ENCODE data around the gene JMJD4. TPM values are rescaled to one million over a fixed set of nuclear protein-coding genes. Genes with fewer than 3 reads are reported as not detected.

The JMJD4 gene
- total RNA-seq, 5 donors from 2014 or later (not counting 1 experiment from before 2014, with no cell fraction given): 10.8 to 35.1 (median 33.5) TPM

DNA sequence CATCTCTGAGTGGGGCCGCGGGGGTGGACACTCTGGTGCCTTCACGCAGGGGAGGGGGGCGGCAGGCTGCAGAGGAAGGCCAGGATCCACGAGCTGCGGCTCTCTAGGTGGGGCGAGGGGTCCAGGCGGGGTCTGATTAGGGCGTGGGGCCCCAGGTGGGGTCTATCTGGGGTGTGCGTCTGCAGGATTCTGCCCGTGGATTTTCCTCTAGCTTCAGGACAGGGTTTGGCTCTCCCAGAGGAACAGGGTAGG, 6.3 kb downstream of the JMJD4 start:
- CTCF ChIA-PET: no interaction called here
- peaks cover 35 to 39% (median 35%) of the 10 kb centered on the region in 3 donors for H3K4me1 Mint-ChIP-seq
- 9% methylated on average over 11 of the region's 11 CpGs for WGBS (ENCODE audit: insufficient coverage)
- H3K4me3 ChIP-seq (ENCODE audit: control insufficient read depth in 1 of 2, extremely low read depth in 1 of 2, low read length in 1 of 2): peak overlapping the region; percentile 69 to 70
- POLR2A ChIA-PET: no interaction called here
- H3K9me3 ChIP-seq: no peaks in the 10 kb centered on the region
- H3K27me3 Mint-ChIP-seq: no peaks in the 10 kb centered on the region
- peaks cover 7 to 12% of the 10 kb centered on the region in 2 donors for H3K36me3 ChIP-seq (ENCODE audit: control insufficient read depth in 2 of 2, extremely low read depth in 1 of 2, insufficient read depth in 1 of 2, low read length in 1 of 2)
- peak overlapping the region; percentile 71 to 85 (median 81) for H3K4me3 Mint-ChIP-seq
- DNase-seq (no peak), ATAC-seq (replicated peaks in 1 of 4) (peak; percentile 17 to 38 (median 22))
- H3K27me3 ChIP-seq (replicated peaks in 1 of 2; ENCODE audit: control insufficient read depth in 2 of 2, extremely low read depth in 1 of 2, insufficient read depth in 2 of 2, low read length in 1 of 2): peaks cover 0 to 2% of the 10 kb centered on the region in 2 experiments
- no peaks in the 10 kb centered on the region for H3K36me3 Mint-ChIP-seq
- peaks cover 2 to 35% of the 10 kb centered on the region in 2 experiments for H3K4me1 ChIP-seq (ENCODE audit: control insufficient read depth in 1 of 2, extremely low read depth in 1 of 2, insufficient read depth in 2 of 2, low read length in 2 of 2)
- peak overlapping the region; percentile 31 for H3K27ac ChIP-seq (ENCODE audit: low read length)
- H3K27ac Mint-ChIP-seq: peak overlapping the region; percentile 46 to 79
- H3K9me3 Mint-ChIP-seq: peaks cover 0 to 6% (median 0%) of the 10 kb centered on the region in 3 donors

DNA sequence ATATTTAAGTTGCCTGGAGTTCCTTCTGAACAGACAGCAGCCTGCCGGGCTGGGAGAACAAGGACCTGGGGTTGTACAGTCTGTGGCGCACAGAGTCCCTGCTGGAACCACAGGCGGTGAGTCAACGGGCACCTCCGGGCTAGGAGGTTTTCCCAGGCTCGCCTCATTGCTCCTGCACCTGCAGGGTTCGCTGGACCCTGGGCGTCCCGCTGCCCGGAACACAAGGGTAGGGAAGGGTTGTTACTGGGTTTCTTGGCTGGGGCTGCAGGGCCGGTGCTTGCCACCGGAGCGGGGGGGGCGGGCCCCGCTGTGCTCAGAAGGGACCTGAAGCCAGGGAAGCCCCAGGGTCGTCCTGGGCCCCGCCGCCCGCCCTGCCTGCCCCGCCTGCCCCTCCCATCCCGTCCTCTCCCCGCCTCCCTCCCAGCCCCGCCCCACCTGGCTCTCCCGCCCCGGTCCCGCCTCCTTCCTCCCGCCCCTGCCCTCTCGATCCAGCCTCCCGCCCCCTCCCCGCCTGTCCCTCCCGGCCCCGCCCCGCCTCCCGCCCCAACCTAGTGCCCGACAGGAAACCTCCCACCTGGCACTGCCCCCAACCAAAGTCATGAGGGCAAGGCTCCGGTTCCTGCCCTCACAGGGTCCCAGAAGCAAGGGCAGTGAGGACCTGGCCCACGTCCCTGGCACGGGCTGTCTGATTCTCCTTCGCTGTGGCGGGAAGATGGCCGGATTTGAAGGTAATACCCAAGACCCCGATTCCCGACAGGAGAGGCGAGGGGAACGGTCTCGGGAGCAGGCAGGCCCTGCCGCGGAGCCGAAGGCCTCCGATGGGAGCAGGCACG, 6.8 kb downstream of the JMJD4 start:
- WGBS (ENCODE audit: insufficient coverage): under 1% methylated on average over 29 of the region's 51 CpGs
- Histone ChIP-seq H3K4me3 (ENCODE audit: control insufficient read depth in 1 of 2, extremely low read depth in 1 of 2, low read length in 1 of 2) (peak overlapping the region; percentile 69 to 70), H3K4me1 (ENCODE audit: control insufficient read depth in 1 of 2, extremely low read depth in 1 of 2, insufficient read depth in 2 of 2, low read length in 2 of 2) (peaks cover 2 to 30% of the 10 kb centered on the region in 2 experiments), H3K27ac (ENCODE audit: low read length) (peak overlapping the region; percentile 31), H3K36me3 (ENCODE audit: control insufficient read depth in 2 of 2, extremely low read depth in 1 of 2, insufficient read depth in 1 of 2, low read length in 1 of 2) (peaks cover 7 to 12% of the 10 kb centered on the region in 2 donors), H3K9me3 (no peaks in the 10 kb centered on the region), H3K27me3 (replicated peaks in 1 of 2; ENCODE audit: control insufficient read depth in 2 of 2, extremely low read depth in 1 of 2, insufficient read depth in 2 of 2, low read length in 1 of 2) (peaks cover 0 to 2% of the 10 kb centered on the region in 2 experiments)
- H3K27me3 Mint-ChIP-seq: peaks cover 0 to under 1% of the 10 kb centered on the region in 2 donors
- ATAC-seq (replicated peaks in 1 of 4) (peak; percentile 59 to 73 (median 66)), DNase-seq (peak in 31 of 35 experiments; percentile 29 to 74 (median 50))
- H3K27ac Mint-ChIP-seq: peak overlapping the region; percentile 79 to 85
- H3K36me3 Mint-ChIP-seq: no peaks in the 10 kb centered on the region
- ChIA-PET CTCF (no interaction called here), POLR2A (no interaction called here)
- peak overlapping the region; percentile 71 to 85 (median 81) for H3K4me3 Mint-ChIP-seq
- H3K9me3 Mint-ChIP-seq: peaks cover 1 to 10% (median 2%) of the 10 kb centered on the region in 3 donors
- H3K4me1 Mint-ChIP-seq: peaks cover 29 to 34% (median 30%) of the 10 kb centered on the region in 3 donors

DNA sequence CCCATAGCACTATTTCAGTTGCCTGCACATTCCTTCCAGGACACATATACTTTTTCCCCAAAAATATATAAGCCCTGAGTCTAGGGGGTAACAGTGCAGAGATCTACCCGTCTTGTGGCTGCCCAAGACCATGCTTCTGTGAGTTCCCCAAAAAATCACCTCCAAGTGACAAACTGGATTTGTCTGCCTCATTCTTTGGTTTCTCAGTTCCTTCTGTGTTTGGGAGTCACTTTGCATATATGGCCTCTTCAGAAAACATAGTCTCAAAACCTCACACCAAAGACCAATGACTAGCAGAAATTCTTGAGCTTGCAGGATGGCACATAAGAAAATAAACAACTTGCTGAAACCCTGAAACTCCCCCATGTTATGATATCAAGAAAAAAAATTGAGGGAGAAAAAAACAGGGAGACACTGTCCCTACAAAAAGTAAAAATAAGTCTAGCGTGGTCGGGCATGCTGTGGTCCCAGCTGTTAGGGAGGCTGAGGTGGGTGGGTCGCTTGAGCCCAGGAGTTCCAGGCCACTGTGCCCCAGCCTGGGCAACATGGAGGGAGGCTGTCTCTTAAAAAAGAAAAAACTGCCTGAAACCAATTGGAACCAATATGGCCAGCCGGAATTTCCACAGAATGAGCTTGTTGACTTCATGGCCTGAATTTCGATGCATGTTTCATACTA, 8.0 kb downstream of the JMJD4 start:
- Mint-ChIP-seq H3K9me3 (peaks cover 7 to 22% (median 12%) of the 10 kb centered on the region in 3 donors), H3K27ac (no peak overlapping the region), H3K4me1 (peaks cover 22 to 27% (median 23%) of the 10 kb centered on the region in 3 donors), H3K4me3 (peak overlapping the region; percentile 31 to 81 (median 45)), H3K27me3 (peaks cover 3 to 4% of the 10 kb centered on the region in 2 donors), H3K36me3 (peaks cover 4% of the 10 kb centered on the region)
- H3K27ac ChIP-seq (ENCODE audit: low read length): no peak overlapping the region
- ATAC-seq (replicated peaks in 1 of 4) (no peak), DNase-seq (no peak)
- ChIA-PET POLR2A (interaction anchor here in 1 of 2 donors (0.7 kb wide), 1 partner anchor 15 kb away, joined by 3 read pairs; no protein-coding TSS in a partner anchor), CTCF (no interaction called here)
- H3K4me1 ChIP-seq (ENCODE audit: control insufficient read depth in 1 of 2, extremely low read depth in 1 of 2, insufficient read depth in 2 of 2, low read length in 2 of 2): peaks cover 2 to 30% of the 10 kb centered on the region in 2 experiments
- peaks cover 0 to 2% of the 10 kb centered on the region in 2 experiments for H3K27me3 ChIP-seq (replicated peaks in 1 of 2; ENCODE audit: control insufficient read depth in 2 of 2, extremely low read depth in 1 of 2, insufficient read depth in 2 of 2, low read length in 1 of 2)
- no peak overlapping the region for H3K4me3 ChIP-seq (ENCODE audit: control insufficient read depth in 1 of 2, extremely low read depth in 1 of 2, low read length in 1 of 2)
- WGBS (ENCODE audit: insufficient coverage): 100% methylated on average over 2 of the region's 6 CpGs
- H3K9me3 ChIP-seq: no peaks in the 10 kb centered on the region
- H3K36me3 ChIP-seq (ENCODE audit: control insufficient read depth in 2 of 2, extremely low read depth in 1 of 2, insufficient read depth in 1 of 2, low read length in 1 of 2): peaks cover 4 to 7% of the 10 kb centered on the region in 2 donors

DNA sequence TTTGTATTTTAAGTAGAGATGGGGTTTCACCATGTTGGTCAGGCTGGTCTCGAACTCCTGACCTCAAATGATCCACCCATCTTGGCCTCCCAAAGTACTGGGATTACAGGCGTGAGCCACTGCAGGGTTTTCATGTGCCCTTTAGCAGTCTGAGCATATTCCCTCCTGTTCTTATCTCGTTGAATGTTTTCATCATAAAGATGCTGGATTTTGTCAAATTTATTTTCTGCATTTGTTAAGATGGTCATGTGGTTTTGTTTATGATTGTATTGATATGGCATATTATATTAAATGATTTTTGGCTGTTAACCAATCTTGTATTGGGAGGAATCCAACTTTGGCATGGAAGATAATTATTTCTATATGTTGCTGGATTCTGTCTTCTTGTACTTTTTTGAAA, 8.8 kb downstream of the JMJD4 start:
- ChIA-PET POLR2A (no interaction called here), CTCF (no interaction called here)
- Mint-ChIP-seq H3K4me3 (no peak overlapping the region), H3K9me3 (peaks cover 9 to 29% (median 18%) of the 10 kb centered on the region in 3 donors), H3K27me3 (peaks cover 3 to 4% of the 10 kb centered on the region in 2 donors), H3K36me3 (peaks cover 7% of the 10 kb centered on the region), H3K27ac (no peak overlapping the region), H3K4me1 (peaks cover 22 to 27% (median 23%) of the 10 kb centered on the region in 3 donors)
- no peak for ATAC-seq (replicated peaks in 1 of 4)
- 82% methylated on average over 3 of the region's 3 CpGs for WGBS (ENCODE audit: insufficient coverage)
- no peak overlapping the region for H3K4me3 ChIP-seq (ENCODE audit: control insufficient read depth in 1 of 2, extremely low read depth in 1 of 2, low read length in 1 of 2)
- no peak overlapping the region for H3K27ac ChIP-seq (ENCODE audit: low read length)
- no peaks in the 10 kb centered on the region for H3K9me3 ChIP-seq
- H3K4me1 ChIP-seq (ENCODE audit: control insufficient read depth in 1 of 2, extremely low read depth in 1 of 2, insufficient read depth in 2 of 2, low read length in 2 of 2): peaks cover 2 to 30% of the 10 kb centered on the region in 2 experiments
- peaks cover 0 to 2% of the 10 kb centered on the region in 2 experiments for H3K27me3 ChIP-seq (replicated peaks in 1 of 2; ENCODE audit: control insufficient read depth in 2 of 2, extremely low read depth in 1 of 2, insufficient read depth in 2 of 2, low read length in 1 of 2)
- peaks cover 0 to 3% of the 10 kb centered on the region in 2 donors for H3K36me3 ChIP-seq (ENCODE audit: control insufficient read depth in 2 of 2, extremely low read depth in 1 of 2, insufficient read depth in 1 of 2, low read length in 1 of 2)
- no peak for DNase-seq

DNA sequence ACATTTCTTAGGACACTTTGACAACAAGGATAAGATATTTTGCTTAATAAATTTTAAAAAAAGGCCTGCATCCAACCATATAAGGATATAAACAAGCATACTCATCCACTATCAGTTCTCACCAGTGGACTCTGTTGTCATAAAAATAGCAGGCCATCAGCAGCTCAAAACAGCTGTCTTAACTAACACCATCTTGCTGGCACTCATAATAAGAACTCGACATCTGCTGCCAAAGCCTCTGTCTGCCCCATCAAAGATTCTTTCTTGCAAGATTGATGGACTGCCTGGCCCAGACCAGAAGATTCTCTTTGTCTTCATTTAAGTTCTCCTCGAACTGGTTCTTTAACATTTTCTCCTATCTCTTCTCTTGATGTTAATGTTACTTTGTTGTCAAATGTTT, 10.1 kb downstream of the JMJD4 start:
- H3K4me1 ChIP-seq (ENCODE audit: control insufficient read depth in 1 of 2, extremely low read depth in 1 of 2, insufficient read depth in 2 of 2, low read length in 2 of 2): peaks cover 2 to 24% of the 10 kb centered on the region in 2 experiments
- ATAC-seq (replicated peaks in 1 of 4): no peak
- Mint-ChIP-seq H3K27me3 (peaks cover 3 to 4% of the 10 kb centered on the region in 2 donors), H3K9me3 (peaks cover 19 to 42% (median 29%) of the 10 kb centered on the region in 3 donors), H3K36me3 (peaks cover 12% of the 10 kb centered on the region), H3K27ac (no peak overlapping the region), H3K4me1 (peaks cover 18 to 23% (median 19%) of the 10 kb centered on the region in 3 donors), H3K4me3 (no peak overlapping the region)
- no peak for DNase-seq
- no CpG with 5 or more reads among the region's 2 CpGs for WGBS (ENCODE audit: insufficient coverage)
- H3K36me3 ChIP-seq (ENCODE audit: control insufficient read depth in 2 of 2, extremely low read depth in 1 of 2, insufficient read depth in 1 of 2, low read length in 1 of 2): no peaks in the 10 kb centered on the region
- no peak overlapping the region for H3K27ac ChIP-seq (ENCODE audit: low read length)
- no peak overlapping the region for H3K4me3 ChIP-seq (ENCODE audit: control insufficient read depth in 1 of 2, extremely low read depth in 1 of 2, low read length in 1 of 2)
- no peaks in the 10 kb centered on the region for H3K9me3 ChIP-seq
- CTCF ChIA-PET: no interaction called here
- POLR2A ChIA-PET: no interaction called here
- H3K27me3 ChIP-seq (replicated peaks in 1 of 2; ENCODE audit: control insufficient read depth in 2 of 2, extremely low read depth in 1 of 2, insufficient read depth in 2 of 2, low read length in 1 of 2): peaks cover 0 to 4% of the 10 kb centered on the region in 2 experiments

DNA sequence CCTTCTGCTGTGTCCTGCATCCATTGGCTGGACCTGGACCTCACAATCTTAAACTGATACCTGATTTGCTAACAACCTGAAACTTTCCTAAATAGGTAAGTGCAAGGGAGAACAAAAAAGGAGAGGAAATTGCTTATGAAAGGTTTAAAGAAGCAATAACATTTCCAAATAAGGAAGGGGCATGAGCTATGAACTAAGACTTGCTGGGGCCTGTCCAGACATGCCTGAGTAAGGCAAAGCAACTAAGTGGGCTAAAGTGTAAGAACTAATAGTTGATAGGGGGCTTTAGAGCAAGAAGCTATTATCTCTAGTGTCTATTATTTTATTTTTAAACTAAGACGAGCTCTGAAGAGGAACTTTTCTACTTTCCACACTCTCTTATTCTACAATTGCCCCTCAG, 11.6 kb downstream of the JMJD4 start:
- Mint-ChIP-seq H3K4me3 (no peak overlapping the region), H3K4me1 (peaks cover 4 to 9% (median 6%) of the 10 kb centered on the region in 3 donors), H3K9me3 (peaks cover 28 to 57% (median 40%) of the 10 kb centered on the region in 3 donors), H3K27ac (no peak overlapping the region), H3K36me3 (peaks cover 14% of the 10 kb centered on the region), H3K27me3 (peaks cover 3 to 6% of the 10 kb centered on the region in 2 donors)
- ATAC-seq (replicated peaks in 1 of 4) (no peak), DNase-seq (no peak)
- Histone ChIP-seq H3K9me3 (no peaks in the 10 kb centered on the region), H3K27ac (ENCODE audit: low read length) (no peak overlapping the region), H3K4me3 (ENCODE audit: control insufficient read depth in 1 of 2, extremely low read depth in 1 of 2, low read length in 1 of 2) (no peak overlapping the region), H3K27me3 (replicated peaks in 1 of 2; ENCODE audit: control insufficient read depth in 2 of 2, extremely low read depth in 1 of 2, insufficient read depth in 2 of 2, low read length in 1 of 2) (peaks cover 0 to 7% of the 10 kb centered on the region in 2 experiments), H3K36me3 (ENCODE audit: control insufficient read depth in 2 of 2, extremely low read depth in 1 of 2, insufficient read depth in 1 of 2, low read length in 1 of 2) (no peaks in the 10 kb centered on the region), H3K4me1 (ENCODE audit: control insufficient read depth in 1 of 2, extremely low read depth in 1 of 2, insufficient read depth in 2 of 2, low read length in 2 of 2) (peaks cover 0 to 8% of the 10 kb centered on the region in 2 experiments)
- WGBS (ENCODE audit: insufficient coverage): no CpG with 5 or more reads among the region's 1 CpG
- POLR2A ChIA-PET: interaction anchor here in 1 of 2 donors (0.6 kb wide), 1 partner anchor 440 kb away, joined by 6 read pairs; no protein-coding TSS in a partner anchor
- CTCF ChIA-PET: interaction anchor here in 1 of 2 donors (0.6 kb wide), 1 partner anchor 1087 kb away, joined by 3 read pairs; no protein-coding TSS in a partner anchor

Measured in T-cell (primary cell).